Skeletal muscle satellite cell (primary cell): ENCODE results near the gene KDM3B.

Experiments
- H3K27me3 ChIP-seq: 2 replicates; pipeline ENCODE4 v1.7.0; 2013; ENCODE audit warnings: low read length; ENCODE audit not compliant: control insufficient read depth, insufficient read depth
- H3K36me3 ChIP-seq: 2 replicates; pipeline ENCODE4 v1.7.0; 2013; ENCODE audit warnings: mild to moderate bottlenecking, control low read depth, low read length; ENCODE audit not compliant: insufficient read depth
- H3K4me1 ChIP-seq: 2 replicates; pipeline ENCODE4 v1.7.0; 2013; ENCODE audit warnings: low read length; ENCODE audit not compliant: control insufficient read depth, insufficient read depth
- H3K4me2 ChIP-seq: 2 replicates; pipeline ENCODE4 v1.7.0; 2013; ENCODE audit warnings: mild to moderate bottlenecking, low read length
- H3K4me3 ChIP-seq: 2 replicates; pipeline ENCODE4 v1.7.0; 2013; ENCODE audit warnings: low read length
- H3K9ac ChIP-seq: 2 replicates; pipeline ENCODE4 v1.7.0; 2013; ENCODE audit warnings: mild to moderate bottlenecking, low read depth, low read length, moderate library complexity
- H3K9me3 ChIP-seq: replicated peaks from 2 replicates; pipeline ENCODE4 v1.7.0; 2013; ENCODE audit warnings: mild to moderate bottlenecking, control low read depth, low read length

Gene KDM3B

GRCh38 chr5:138337685-138338410, 14.6 kb upstream of the KDM3B start, which contains the start of gene FAM53C:
Gene FAM53C (plus strand): TSS chr5:138338266. CDS start chr5:138341336, 3,070 bp downstream.
- Histone ChIP-seq H3K9ac (peak within 1 kb of the TSS; percentile 98), H3K4me2 (peak within 1 kb of the TSS; percentile 98), H3K4me3 (peak within 1 kb of the TSS; percentile 91), H3K4me1 (peaks cover 15% of the 10 kb centered on the region), H3K36me3 (peaks cover 14% of the 10 kb centered on the region), H3K9me3 (no peaks in the 10 kb centered on the region), H3K27me3 (no peaks in the 10 kb centered on the region)

DNA sequence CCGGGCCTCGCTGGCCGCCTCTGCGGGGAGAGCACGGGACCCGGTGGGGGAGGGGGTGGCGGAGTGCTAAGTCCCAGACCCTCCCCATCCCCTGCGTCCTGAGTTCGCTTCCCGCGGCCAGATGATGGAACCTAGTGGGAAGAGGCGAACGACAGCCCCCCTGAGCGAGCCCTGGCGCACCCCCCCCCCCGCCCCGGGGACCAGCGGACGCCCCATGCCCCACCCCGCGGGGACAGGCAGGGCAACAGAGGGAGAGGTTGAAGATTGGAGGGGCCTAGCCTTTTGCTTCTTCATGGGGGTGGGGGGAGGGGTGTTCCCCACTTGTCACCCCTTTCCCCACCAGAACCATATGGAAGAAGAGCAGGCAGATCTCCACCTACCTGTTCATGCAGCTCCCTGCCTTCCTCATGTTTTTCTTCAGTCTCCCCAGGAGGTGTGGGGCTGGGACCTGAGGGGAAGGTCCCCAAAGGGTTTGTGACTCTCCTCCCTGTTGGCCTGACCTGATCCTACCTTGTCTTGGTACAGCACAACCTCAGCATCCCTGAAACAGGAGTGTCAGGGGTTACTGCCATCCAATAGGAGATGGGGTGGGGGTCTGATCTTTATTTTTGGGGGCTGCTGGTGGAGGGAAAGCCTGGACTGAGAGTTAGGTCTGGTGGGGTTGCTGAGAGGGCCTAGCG, 13.9 kb upstream of the KDM3B start:
- Histone ChIP-seq H3K27me3 (no peaks in the 10 kb centered on the region), H3K4me2 (peak overlapping the region; percentile 98), H3K9ac (peak overlapping the region; percentile 98), H3K36me3 (peaks cover 19% of the 10 kb centered on the region), H3K9me3 (no peaks in the 10 kb centered on the region), H3K4me3 (peak overlapping the region; percentile 91), H3K4me1 (peaks cover 15% of the 10 kb centered on the region)

- Histone ChIP-seq H3K27me3 (no peaks in the 10 kb centered on the region), H3K4me3 (peak overlapping the region; percentile 91), H3K4me2 (peak overlapping the region; percentile 98), H3K9ac (peak overlapping the region; percentile 98), H3K36me3 (peaks cover 25% of the 10 kb centered on the region), H3K4me1 (peaks cover 15% of the 10 kb centered on the region), H3K9me3 (no peaks in the 10 kb centered on the region)
These were observed 13.4 kb upstream of the KDM3B start for GRCh38 chr5:138339091-138339456.

- Histone ChIP-seq H3K27me3 (no peaks in the 10 kb centered on the region), H3K4me3 (peak overlapping the region; percentile 91), H3K36me3 (peaks cover 28% of the 10 kb centered on the region), H3K4me2 (peak overlapping the region; percentile 98), H3K9me3 (no peaks in the 10 kb centered on the region), H3K4me1 (peaks cover 15% of the 10 kb centered on the region), H3K9ac (peak overlapping the region; percentile 98)
These were observed 13.0 kb upstream of the KDM3B start for GRCh38 chr5:138339464-138339863.

DNA sequence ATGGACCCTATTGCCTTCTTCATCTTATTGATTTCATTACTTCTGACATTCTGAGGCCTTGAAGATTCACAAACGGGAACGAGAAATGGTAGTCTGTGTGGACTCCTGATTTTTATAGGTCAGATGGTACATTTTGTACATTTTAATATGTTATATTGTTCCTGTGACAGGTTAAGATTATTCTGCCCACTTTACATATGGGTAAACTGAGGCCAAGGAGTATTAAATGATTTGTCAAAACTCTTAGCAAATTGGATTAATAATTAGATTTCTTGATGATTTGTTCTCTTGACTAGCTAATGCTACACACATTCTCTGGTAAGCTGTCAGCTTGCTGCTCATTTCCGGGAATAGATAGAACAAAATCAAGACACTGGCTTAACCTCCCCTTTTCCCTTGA, 12.5 kb upstream of the KDM3B start:
- H3K4me1 ChIP-seq = peaks cover 15% of the 10 kb centered on the region
- H3K9ac ChIP-seq = peak overlapping the region; percentile 3
- peaks cover 33% of the 10 kb centered on the region for H3K36me3 ChIP-seq
- peak overlapping the region; percentile 91 for H3K4me3 ChIP-seq
- H3K9me3 ChIP-seq = no peaks in the 10 kb centered on the region
- no peaks in the 10 kb centered on the region for H3K27me3 ChIP-seq
- peak overlapping the region; percentile 98 for H3K4me2 ChIP-seq

DNA sequence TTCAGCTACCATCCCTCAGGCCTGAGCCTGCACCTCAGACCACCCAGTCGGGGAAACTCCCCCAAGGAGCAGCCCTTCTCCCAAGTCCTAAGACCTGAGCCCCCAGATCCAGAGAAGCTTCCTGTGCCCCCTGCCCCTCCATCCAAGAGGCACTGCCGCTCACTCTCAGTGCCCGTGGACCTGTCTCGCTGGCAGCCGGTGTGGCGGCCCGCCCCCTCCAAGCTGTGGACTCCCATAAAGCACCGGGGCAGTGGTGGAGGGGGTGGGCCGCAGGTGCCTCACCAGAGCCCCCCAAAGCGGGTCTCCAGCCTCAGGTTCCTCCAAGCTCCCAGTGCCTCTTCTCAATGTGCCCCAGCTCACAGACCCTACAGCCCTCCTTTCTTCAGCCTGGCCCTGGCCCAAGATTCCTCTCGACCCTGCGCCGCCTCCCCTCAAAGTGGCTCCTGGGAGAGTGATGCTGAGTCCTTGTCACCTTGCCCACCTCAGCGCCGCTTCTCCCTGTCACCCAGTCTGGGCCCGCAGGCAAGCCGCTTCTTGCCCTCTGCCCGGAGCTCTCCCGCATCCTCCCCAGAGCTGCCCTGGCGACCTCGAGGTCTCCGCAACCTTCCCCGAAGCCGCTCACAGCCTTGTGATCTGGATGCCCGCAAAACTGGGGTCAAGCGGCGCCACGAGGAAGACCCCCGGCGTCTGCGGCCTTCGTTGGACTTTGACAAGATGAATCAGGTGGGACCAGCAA, 7.4 kb upstream of the KDM3B start:
- H3K4me2 ChIP-seq = no peak overlapping the region
- H3K36me3 ChIP-seq = peaks cover 73% of the 10 kb centered on the region
- H3K9me3 ChIP-seq = no peaks in the 10 kb centered on the region
- peaks cover 5% of the 10 kb centered on the region for H3K4me1 ChIP-seq
- H3K9ac ChIP-seq = no peak overlapping the region
- H3K4me3 ChIP-seq = no peak overlapping the region
- no peaks in the 10 kb centered on the region for H3K27me3 ChIP-seq

DNA sequence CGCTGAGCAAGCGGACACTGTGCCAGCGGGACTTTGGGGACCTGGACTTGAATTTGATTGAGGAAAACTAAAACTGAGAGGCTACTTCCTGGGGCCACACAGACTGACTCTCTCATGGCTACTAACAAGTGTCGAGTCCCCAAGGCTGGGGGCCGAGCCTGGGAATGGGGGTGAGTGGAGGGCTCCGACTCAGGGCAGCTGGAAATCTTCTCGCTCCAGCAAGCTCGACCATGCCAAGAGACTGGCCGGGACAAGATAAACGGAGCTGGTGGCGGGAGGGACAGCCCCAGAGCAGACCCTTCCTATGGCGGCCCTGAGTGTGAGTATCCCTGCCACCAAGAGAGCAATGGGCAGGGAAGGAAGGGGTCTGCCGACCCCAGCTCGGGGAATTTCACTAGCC, 5.6 kb upstream of the KDM3B start:
- peaks cover 1% of the 10 kb centered on the region for H3K9me3 ChIP-seq
- no peaks in the 10 kb centered on the region for H3K27me3 ChIP-seq
- peaks cover 61% of the 10 kb centered on the region for H3K36me3 ChIP-seq
- no peak overlapping the region for H3K9ac ChIP-seq
- no peak overlapping the region for H3K4me3 ChIP-seq
- H3K4me1 ChIP-seq = peaks cover 12% of the 10 kb centered on the region
- H3K4me2 ChIP-seq = no peak overlapping the region

GRCh38 chr5:138349852-138350562, 2.5 kb upstream of the KDM3B start:
- Histone ChIP-seq H3K4me3 (no peak overlapping the region), H3K4me2 (no peak overlapping the region), H3K4me1 (peaks cover 23% of the 10 kb centered on the region), H3K36me3 (peaks cover 42% of the 10 kb centered on the region), H3K27me3 (no peaks in the 10 kb centered on the region), H3K9ac (no peak overlapping the region), H3K9me3 (peaks cover 5% of the 10 kb centered on the region)

DNA sequence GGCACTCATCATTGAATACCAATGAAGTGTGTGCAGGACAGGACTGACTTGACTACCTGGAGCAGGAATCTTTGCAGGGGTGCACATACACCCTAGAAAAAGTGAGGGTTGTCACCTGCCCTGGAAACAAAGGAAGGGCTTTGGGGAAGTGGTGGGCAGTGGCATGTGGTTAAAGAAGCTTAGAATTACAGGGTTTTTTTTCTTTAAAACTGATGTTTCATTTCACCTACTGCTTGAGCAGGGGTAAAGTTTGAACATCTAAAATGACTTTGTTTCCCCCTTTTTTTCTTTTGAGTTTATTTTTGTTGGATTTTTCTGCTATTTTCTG, 2.0 kb upstream of the KDM3B start:
- peaks cover 28% of the 10 kb centered on the region for H3K4me1 ChIP-seq
- no peak overlapping the region for H3K4me2 ChIP-seq
- H3K9me3 ChIP-seq = peaks cover 5% of the 10 kb centered on the region
- no peak overlapping the region for H3K4me3 ChIP-seq
- H3K36me3 ChIP-seq = peaks cover 36% of the 10 kb centered on the region
- H3K27me3 ChIP-seq = no peaks in the 10 kb centered on the region
- H3K9ac ChIP-seq = no peak overlapping the region

GRCh38 chr5:138351056-138351455, 1.4 kb upstream of the KDM3B start:
- Histone ChIP-seq H3K4me2 (peak overlapping the region; percentile 19), H3K4me3 (no peak overlapping the region), H3K9ac (no peak overlapping the region), H3K9me3 (peaks cover 5% of the 10 kb centered on the region), H3K36me3 (peaks cover 31% of the 10 kb centered on the region), H3K4me1 (peaks cover 28% of the 10 kb centered on the region), H3K27me3 (no peaks in the 10 kb centered on the region)

- H3K4me2 ChIP-seq = peak overlapping the region; percentile 19
- H3K9ac ChIP-seq = no peak overlapping the region
- peaks cover 28% of the 10 kb centered on the region for H3K4me1 ChIP-seq
- no peaks in the 10 kb centered on the region for H3K27me3 ChIP-seq
- H3K9me3 ChIP-seq = peaks cover 5% of the 10 kb centered on the region
- H3K36me3 ChIP-seq = peaks cover 28% of the 10 kb centered on the region
- no peak overlapping the region for H3K4me3 ChIP-seq
These were observed 968 bp upstream of the KDM3B start for GRCh38 chr5:138351517-138351916.
